ENCODE results near the gene TENT4A. TPM values are rescaled to one million over a fixed set of nuclear protein-coding genes. Genes with fewer than 3 reads are reported as not detected.

The TENT4A gene
- total and polyA plus RNA-seq, 2 of the 13 experiments (the other 11 are each of a cell fraction or from before 2014, with no cell fraction given) = 6.3 to 13.3 TPM

DNA sequence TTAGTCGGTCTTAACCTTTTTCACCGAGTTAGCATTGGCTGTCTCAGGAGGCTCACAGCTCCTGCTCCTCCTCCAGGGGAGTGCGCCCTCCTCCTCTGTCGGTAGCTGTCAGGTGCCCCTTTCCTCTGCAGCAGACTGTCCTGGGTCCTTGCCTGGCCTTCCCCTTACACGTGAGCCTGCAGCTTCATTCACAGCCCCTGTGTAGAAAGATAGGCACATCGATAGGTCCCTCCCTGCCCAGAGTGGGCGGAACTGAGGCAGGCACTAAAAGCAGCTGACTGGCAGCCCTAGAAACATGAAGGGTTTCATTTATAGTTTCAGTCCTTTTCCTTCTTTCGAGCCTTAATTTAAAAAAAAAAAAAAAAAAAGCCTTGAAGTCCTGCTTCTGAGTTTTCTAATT lies 17.2 kb downstream of the TENT4A start:
- H3K27me3 ChIP-seq (ENCODE audit: control insufficient read depth in 1 of 2, insufficient read depth in 2 of 2, low read length in 2 of 2) = no peaks in the 10 kb centered on the region
- no peak overlapping the region for H3K4me2 ChIP-seq (ENCODE audit: low read depth, low read length)
- no TSS peak for BruUV-seq (replicated peaks)
- peaks cover 13 to 41% of the 10 kb centered on the region in 2 experiments for H3K36me3 ChIP-seq (replicated peaks in 1 of 2; ENCODE audit: control insufficient read depth in 1 of 2, insufficient read depth in 2 of 2, low read length in 2 of 2)
- H2AFZ ChIP-seq (ENCODE audit: low read length) = no peak overlapping the region
- TF ChIP-seq NR2F6 (IDR thresholded peaks at IDR 0.05) = no peak
- TF ChIP-seq NR2F6 (CRISPR knock-in tag; IDR thresholded peaks at IDR 0.05) = no peak
- peak; percentile 59; the same call in 1 of the 2 replicates for TF ChIP-seq ZBTB38 (CRISPR knock-in tag; IDR thresholded peaks at IDR 0.05)
- no peak for TF ChIP-seq ZNF205 (CRISPR knock-in tag; IDR thresholded peaks at IDR 0.05)
- TF ChIP-seq YEATS4 (CRISPR knock-in tag; IDR thresholded peaks at IDR 0.05; ENCODE audit: borderline replicate concordance) = no peak
- H4K20me1 ChIP-seq (ENCODE audit: insufficient read depth, low read length) = peaks cover 43% of the 10 kb centered on the region
- peaks cover 99% of the 10 kb centered on the region for H3K79me2 ChIP-seq (ENCODE audit: insufficient read depth, low read length)
- ChIA-PET CTCF (ENCODE audit: low intra/inter-chr PET ratio, low total read pairs) (no interaction called here), POLR2A (interaction anchor here (1.5 kb wide), 1 partner anchor 18 kb away, joined by 7 read pairs; the partner anchor contains the start of gene TENT4A)
- FAIRE-seq = no peak
- H3K4me3 ChIP-seq (replicated peaks in 1 of 3; ENCODE audit: insufficient read depth in 1 of 3, low read depth in 2 of 3, low read length in 3 of 3) = no peak overlapping the region
- H3K9ac ChIP-seq (ENCODE audit: insufficient read depth, low read depth, low read length) = no peak overlapping the region
- H3K4me1 ChIP-seq (ENCODE audit: insufficient read depth, low read length) = peaks cover 44% of the 10 kb centered on the region
- no peak for DNase-seq (ENCODE audit: low spot score)
- in situ Hi-C loops (cut with HindIII; ENCODE audit: extremely low pct_ligation_motif_present, low pct_unique_long_range_greater_than_20kb) (loop anchor here (25.0 kb wide), 1 partner anchor 343 kb away; the partner anchor contains the start of gene MED10), intact Hi-C loops (cut with micrococcal nuclease; ENCODE audit: unreplicated experiment) (loop anchor here (5.0 kb wide), 1 partner anchor 98 kb away; the partner anchor contains the start of genes NSUN2 and SRD5A1)
- ATAC-seq = peak; percentile 39; the same call in 2 of the 3 replicates
- WGBS (ENCODE audit: low lambda C conversion rate) = 86% methylated on average over 8 of the region's 8 CpGs
- peak overlapping the region; percentile 40 for H3K27ac ChIP-seq (ENCODE audit: extremely low read length, insufficient read depth, low read length)
- no peaks in the 10 kb centered on the region for H3K9me3 ChIP-seq (ENCODE audit: low read length)

DNA sequence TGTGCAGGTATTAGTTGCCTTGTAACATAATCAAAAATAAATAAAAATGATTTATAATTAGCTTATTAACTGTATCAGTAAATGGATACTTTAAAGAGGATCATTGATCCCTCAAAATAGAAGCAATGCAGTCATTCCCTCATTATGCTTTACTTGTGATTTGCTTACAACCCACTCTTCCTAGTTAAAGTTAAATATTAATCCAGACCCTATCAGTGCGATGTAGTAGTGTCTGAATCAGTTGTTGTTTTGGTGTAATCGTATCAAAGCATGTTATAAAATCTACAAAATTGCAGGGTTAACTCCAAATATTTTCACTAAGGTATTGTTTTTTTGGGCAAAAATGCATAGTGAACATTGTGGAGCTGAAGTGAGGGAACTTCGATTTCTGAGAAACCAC lies 17.6 kb downstream of the TENT4A start:
- peaks cover 97% of the 10 kb centered on the region for H3K79me2 ChIP-seq (ENCODE audit: insufficient read depth, low read length)
- H2AFZ ChIP-seq (ENCODE audit: low read length) = no peak overlapping the region
- H3K4me1 ChIP-seq (ENCODE audit: insufficient read depth, low read length) = peaks cover 45% of the 10 kb centered on the region
- no TSS peak for BruUV-seq (replicated peaks)
- intact Hi-C loops (cut with micrococcal nuclease; ENCODE audit: unreplicated experiment) = loop anchor here (5.0 kb wide), 1 partner anchor 99 kb away; the partner anchor contains the start of genes NSUN2 and SRD5A1
- no peak for DNase-seq (ENCODE audit: low spot score)
- in situ Hi-C loops (cut with HindIII; ENCODE audit: extremely low pct_ligation_motif_present, low pct_unique_long_range_greater_than_20kb) = loop anchor here (25.0 kb wide), 1 partner anchor 344 kb away; the partner anchor contains the start of gene MED10
- ChIA-PET CTCF (ENCODE audit: low intra/inter-chr PET ratio, low total read pairs) (no interaction called here), POLR2A (interaction anchor here (1.1 to 1.5 kb wide), 2 partner anchors 12 to 18 kb away, joined by 3 to 7 read pairs; partner anchors contain the start of gene TENT4A)
- H3K9ac ChIP-seq (ENCODE audit: insufficient read depth, low read depth, low read length) = no peak overlapping the region
- peaks cover 41% of the 10 kb centered on the region for H4K20me1 ChIP-seq (ENCODE audit: insufficient read depth, low read length)
- H3K9me3 ChIP-seq (ENCODE audit: low read length) = no peaks in the 10 kb centered on the region
- H3K36me3 ChIP-seq (replicated peaks in 1 of 2; ENCODE audit: control insufficient read depth in 1 of 2, insufficient read depth in 2 of 2, low read length in 2 of 2) = peaks cover 13 to 38% of the 10 kb centered on the region in 2 experiments
- no peak overlapping the region for H3K27ac ChIP-seq (ENCODE audit: extremely low read length, insufficient read depth, low read length)
- no peaks in the 10 kb centered on the region for H3K27me3 ChIP-seq (ENCODE audit: control insufficient read depth in 1 of 2, insufficient read depth in 2 of 2, low read length in 2 of 2)
- ATAC-seq = peak; percentile 51
- H3K4me3 ChIP-seq (replicated peaks in 1 of 3; ENCODE audit: insufficient read depth in 1 of 3, low read depth in 2 of 3, low read length in 3 of 3) = no peak overlapping the region
- no peak for FAIRE-seq
- TF ChIP-seq HNRNPUL1 (IDR thresholded peaks at IDR 0.05; ENCODE audit: low read depth, low read length) = peak; percentile 74; the same call in 1 of the 2 replicates
- TF ChIP-seq, protein P1, sequence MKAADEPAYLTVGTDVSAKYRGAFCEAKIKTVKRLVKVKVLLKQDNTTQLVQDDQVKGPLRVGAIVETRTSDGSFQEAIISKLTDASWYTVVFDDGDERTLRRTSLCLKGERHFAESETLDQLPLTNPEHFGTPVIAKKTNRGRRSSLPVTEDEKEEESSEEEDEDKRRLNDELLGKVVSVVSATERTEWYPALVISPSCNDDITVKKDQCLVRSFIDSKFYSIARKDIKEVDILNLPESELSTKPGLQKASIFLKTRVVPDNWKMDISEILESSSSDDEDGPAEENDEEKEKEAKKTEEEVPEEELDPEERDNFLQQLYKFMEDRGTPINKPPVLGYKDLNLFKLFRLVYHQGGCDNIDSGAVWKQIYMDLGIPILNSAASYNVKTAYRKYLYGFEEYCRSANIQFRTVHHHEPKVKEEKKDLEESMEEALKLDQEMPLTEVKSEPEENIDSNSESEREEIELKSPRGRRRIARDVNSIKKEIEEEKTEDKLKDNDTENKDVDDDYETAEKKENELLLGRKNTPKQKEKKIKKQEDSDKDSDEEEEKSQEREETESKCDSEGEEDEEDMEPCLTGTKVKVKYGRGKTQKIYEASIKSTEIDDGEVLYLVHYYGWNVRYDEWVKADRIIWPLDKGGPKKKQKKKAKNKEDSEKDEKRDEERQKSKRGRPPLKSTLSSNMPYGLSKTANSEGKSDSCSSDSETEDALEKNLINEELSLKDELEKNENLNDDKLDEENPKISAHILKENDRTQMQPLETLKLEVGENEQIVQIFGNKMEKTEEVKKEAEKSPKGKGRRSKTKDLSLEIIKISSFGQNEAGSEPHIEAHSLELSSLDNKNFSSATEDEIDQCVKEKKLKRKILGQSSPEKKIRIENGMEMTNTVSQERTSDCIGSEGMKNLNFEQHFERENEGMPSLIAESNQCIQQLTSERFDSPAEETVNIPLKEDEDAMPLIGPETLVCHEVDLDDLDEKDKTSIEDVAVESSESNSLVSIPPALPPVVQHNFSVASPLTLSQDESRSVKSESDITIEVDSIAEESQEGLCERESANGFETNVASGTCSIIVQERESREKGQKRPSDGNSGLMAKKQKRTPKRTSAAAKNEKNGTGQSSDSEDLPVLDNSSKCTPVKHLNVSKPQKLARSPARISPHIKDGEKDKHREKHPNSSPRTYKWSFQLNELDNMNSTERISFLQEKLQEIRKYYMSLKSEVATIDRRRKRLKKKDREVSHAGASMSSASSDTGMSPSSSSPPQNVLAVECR (CRISPR knock-in tag; IDR thresholded peaks at IDR 0.05; ENCODE audit: borderline replicate concordance) = no peak
- TF ChIP-seq BORCS8-MEF2B (CRISPR knock-in tag; IDR thresholded peaks at IDR 0.05) = no peak
- TF ChIP-seq ATRX (CRISPR knock-in tag; IDR thresholded peaks at IDR 0.05; ENCODE audit: borderline replicate concordance) = no peak
- TF ChIP-seq, protein P2, sequence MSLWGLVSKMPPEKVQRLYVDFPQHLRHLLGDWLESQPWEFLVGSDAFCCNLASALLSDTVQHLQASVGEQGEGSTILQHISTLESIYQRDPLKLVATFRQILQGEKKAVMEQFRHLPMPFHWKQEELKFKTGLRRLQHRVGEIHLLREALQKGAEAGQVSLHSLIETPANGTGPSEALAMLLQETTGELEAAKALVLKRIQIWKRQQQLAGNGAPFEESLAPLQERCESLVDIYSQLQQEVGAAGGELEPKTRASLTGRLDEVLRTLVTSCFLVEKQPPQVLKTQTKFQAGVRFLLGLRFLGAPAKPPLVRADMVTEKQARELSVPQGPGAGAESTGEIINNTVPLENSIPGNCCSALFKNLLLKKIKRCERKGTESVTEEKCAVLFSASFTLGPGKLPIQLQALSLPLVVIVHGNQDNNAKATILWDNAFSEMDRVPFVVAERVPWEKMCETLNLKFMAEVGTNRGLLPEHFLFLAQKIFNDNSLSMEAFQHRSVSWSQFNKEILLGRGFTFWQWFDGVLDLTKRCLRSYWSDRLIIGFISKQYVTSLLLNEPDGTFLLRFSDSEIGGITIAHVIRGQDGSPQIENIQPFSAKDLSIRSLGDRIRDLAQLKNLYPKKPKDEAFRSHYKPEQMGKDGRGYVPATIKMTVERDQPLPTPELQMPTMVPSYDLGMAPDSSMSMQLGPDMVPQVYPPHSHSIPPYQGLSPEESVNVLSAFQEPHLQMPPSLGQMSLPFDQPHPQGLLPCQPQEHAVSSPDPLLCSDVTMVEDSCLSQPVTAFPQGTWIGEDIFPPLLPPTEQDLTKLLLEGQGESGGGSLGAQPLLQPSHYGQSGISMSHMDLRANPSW (CRISPR knock-in tag; IDR thresholded peaks at IDR 0.05; ENCODE audit: borderline replicate concordance) = no peak
- 0 out of 2 replicates have a peak overlapping the region, but pooled peaks have one; percentile 19 for H3K4me2 ChIP-seq (ENCODE audit: low read depth, low read length)
- 57% methylated on average over 3 of the region's 3 CpGs for WGBS (ENCODE audit: low lambda C conversion rate)

Data from HepG2 (cell line).